Hematopoietic multipotent progenitor cell treated with erythropoietin and hydrocortisone succinate and interleukin-3 and kit ligand, for 6 days (in vitro differentiated cells): ENCODE results near the gene MAGOH.
"Not testable (repeated sequence)": the region's sequence is repeated elsewhere in the genome, so short reads cannot be mapped to it uniquely, and the experiment has no call there.

Experiments
- DNase-seq: peaks from one replicate; pipeline ENCODE4 v3.0.0-alpha.2; 2015

MAGOH gene

DNA sequence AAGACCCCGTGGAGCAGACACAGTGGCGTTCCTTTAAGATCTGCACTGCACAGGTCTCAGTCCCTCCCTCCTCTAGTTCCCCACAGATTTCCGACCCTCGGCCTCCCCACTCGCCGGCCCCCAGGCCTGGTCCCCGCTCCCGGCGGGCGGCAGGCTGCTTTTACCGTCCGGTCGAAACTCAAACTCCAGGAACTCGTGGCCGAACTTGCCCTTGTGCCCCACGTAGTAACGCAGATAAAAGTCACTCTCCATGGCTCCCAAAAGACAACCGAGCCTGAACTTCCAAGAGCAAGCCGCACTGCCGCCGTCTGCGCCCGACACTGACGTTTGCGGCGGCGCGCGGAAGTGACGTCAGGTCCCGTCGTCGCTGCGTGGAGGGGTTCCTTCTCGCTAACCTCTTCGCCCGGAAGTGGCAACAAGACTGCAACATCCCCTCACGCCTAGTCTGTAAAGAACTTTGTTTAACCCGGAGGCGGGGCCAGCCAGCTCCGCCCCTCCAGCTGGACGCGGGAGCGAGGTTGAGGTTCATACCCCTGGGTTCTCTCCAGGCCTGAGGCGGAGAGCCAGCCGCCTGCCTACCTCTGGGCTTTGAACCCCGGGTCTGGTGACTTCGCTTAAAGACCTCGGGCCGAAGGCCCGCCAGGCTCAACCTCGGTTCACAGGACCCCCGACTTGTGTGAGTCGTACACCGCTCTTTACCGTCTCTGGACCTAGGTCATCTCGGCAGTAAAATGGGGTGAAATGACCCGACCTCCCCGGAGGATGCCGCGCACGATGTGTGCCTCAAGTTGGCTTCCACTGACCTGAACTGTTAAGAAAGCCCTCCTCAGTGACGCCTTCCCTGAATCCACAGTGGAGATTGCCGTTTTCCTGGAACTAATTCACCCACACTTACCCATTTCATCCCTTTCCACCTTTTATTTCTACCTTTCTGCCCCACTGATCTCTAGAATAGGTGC lies at the start of gene MAGOH:
TSS of gene MAGOH (minus strand) at position 322 of the 959 bp plus-strand sequence. CDS start at position 252, 70 bp downstream.
- DNase-seq = peak; percentile 98

DNA sequence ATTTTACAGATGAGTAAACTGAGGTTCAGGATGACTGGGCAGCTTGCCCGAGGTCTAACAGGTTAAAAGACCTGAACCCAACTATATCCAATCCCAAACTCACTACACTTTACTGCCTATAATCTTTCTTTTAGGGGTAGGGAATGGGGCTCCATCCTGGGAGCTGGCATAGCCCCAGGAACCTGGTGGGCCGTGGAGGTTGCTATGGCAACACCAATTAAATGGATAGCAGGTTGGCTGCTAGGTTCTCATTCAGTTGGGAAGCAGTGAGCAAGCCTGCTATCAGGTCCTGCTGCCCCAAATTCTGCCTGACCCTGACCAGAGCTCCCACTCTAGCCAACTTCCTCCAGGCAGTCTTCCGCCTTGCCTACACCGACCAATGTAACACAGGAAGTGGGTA lies 48.6 kb upstream of the MAGOH start:
- DNase-seq = no peak

GRCh38 chr1:53285969-53286760 lies 47.8 kb upstream of the MAGOH start:
- DNase-seq = no peak

DNA sequence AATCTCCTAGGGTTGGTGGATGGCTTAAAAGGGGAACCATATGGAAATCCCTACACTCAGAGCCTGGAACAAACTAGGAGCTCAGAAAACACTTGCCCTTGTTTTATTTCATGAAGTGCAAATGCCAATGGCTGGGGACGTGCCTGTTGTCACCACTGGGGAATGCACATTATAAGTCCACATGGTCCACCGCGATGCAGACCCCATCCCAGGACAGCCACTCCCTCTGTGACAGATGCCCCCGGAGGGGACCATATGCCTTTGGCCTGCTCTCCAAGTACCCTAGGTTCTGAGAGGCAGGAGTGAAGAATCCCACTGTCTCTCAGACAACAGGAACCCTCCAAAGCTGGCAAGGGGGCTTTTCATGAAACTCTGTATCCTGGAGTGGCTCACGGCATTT lies 47.2 kb upstream of the MAGOH start:
- DNase-seq = no peak

DNA sequence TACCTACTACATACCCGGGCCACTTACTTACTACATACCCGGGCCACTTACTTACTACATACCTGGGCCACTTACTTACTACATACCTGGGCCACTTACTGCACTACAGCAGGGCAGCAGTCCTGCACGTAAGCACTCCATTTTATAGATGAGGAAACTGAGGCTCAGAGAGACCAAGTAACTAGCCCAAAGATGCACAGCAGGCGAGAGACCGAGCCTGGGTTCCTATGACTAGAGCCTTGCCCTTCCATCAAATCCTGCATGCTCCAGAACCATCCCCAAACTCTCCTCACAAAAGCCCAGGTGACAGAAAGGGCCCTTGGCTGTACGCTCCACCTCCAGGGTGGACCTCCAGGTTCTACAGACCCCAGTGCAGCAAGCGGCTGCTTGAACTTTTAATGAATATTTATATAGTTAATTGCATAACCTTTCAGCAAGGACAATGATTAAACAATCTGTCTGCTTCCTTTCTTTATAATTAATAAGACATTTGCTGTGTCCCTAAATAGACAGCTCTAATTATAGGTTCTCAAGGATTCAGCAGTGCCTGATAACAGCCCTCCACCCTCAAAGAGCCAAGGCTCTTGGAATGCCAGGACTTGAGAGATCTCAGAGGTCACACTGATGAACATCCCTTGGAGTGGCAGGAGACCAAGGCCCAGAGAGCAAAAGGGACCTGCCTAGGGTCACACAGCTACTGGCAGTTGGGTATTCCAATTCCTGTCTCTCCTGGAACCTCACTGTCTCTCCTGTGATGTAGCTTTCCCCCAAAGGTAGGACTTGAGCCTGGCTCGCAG lies 46.1 kb upstream of the MAGOH start:
- DNase-seq = no peak

GRCh38 chr1:53283156-53283555 lies 44.8 kb upstream of the MAGOH start:
- not testable (repeated sequence) for DNase-seq

- no peak for DNase-seq
Observed at GRCh38 chr1:53281133-53281532, 42.8 kb upstream of the MAGOH start.

DNA sequence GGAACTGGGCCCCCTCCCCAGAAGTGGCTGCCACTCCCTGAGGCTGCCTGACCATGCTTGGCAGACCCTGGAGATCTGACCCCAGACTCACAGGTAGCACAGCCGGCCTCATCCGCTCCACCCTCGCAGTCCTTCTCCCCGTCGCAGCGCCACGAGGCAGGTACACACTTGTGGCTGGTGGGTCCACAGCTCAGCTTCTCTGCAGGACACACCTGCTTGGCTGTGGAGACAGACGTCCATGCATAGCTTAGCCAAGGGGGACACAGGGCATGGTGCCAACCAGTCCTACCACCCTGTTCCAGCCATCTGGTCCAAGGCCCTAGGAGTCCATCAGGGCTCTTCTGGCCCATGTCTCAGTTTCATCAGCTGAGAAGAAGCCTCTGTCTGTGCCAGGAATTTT lies 42.2 kb upstream of the MAGOH start:
- DNase-seq = no peak

- DNase-seq = no peak
Observed at GRCh38 chr1:53279296-53280200, 41.2 kb upstream of the MAGOH start.

GRCh38 chr1:53278298-53278725 lies 40.0 kb upstream of the MAGOH start:
- peak; percentile 68 for DNase-seq

GRCh38 chr1:53277326-53277725 lies 39.0 kb upstream of the MAGOH start:
- no peak for DNase-seq

GRCh38 chr1:53276902-53277281 lies 38.6 kb upstream of the MAGOH start:
- DNase-seq = no peak

DNA sequence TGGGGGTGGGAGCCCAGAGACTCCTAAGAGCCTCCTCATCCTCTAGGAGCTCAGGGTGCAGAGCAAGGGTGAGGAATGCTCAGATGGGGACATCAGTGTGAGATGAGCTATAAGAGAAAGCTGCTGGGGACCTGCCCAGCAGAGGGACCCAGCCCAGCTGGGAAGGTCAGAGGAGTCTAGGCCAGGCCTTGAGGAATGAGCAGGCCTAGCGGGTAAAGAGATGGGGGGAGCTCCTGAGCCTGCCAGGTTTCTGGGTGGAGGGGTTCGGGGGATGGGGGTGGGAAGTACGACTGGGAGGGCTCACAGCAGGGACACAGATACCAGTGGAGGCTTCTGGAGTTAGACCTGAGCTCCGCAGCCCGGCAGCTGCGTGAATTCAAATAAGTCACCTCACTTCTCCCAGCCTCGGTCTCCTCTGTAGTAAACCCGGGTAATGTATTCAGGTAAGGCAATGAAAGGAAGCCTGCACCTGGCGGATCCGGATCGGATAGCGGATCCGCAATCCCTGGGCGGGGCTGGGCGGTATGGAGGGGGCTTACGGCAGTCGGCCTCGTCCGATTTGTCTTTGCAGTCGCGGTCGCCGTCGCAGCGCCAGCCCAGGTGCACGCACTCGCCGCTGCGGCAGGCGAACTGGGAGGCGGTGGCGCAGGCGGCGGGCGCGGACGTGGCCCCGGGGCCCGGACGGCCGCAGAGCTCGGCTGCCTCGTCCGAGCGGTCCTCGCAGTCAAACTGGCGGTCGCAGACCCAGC lies 38.0 kb upstream of the MAGOH start:
- no peak for DNase-seq

GRCh38 chr1:53275566-53275965 lies 37.2 kb upstream of the MAGOH start:
- DNase-seq = no peak

- no peak for DNase-seq
Observed at GRCh38 chr1:53274541-53275185, 36.3 kb upstream of the MAGOH start.

- DNase-seq = no peak
Observed at GRCh38 chr1:53274026-53274425, 35.7 kb upstream of the MAGOH start.

DNA sequence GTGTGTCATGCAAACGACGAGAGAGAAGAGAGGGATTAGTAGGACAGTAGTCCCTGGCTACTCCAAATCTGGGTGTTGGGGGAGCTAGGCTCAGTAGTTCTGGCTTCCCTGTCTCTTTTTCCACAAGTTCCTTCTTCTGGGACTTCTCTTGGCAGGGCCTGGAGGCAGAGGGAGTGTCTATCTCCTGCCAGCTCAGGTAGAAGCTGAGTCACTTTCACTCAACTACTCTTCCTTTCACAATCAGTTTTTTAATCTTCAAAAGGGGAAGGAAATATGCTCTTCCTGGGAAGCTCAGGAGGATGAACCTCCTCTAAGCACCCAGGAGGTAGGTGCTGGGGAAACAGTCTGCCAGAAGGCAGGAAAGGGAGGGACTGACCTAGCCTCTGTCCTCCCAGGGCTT lies 35.2 kb upstream of the MAGOH start:
- no peak for DNase-seq

- DNase-seq = no peak
Observed at GRCh38 chr1:53272349-53272748, 34.0 kb upstream of the MAGOH start.

DNA sequence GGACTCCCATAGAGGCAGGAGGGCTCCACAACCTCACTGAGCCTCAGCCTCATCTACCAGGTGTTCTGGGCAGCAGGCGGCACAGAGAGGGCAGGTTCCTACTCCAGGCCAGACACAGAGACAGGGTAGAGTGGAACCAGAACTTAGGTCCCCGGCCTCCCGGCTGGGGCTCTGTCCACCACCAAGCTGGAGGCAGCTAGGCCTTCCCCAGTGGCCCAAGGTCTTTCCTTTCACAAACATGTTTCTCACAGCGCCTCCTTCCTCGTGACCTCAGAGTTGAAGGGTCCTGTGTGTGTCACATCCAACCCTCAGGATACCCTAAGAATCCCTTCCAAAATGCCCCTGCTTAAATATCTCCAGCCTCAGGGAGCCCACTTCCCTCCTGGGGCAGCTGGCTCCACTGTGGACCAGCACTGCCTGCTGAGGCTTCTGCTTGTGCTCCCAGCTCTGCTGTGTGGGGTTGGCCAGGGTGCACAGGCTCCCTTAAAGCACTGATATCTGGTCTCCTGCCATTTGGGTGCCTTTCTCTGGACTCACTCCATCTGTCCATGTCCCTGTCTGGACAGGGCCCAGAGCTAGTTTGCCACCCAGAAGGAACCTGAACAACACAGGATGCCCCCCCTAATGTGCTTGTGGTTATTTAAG lies 33.2 kb upstream of the MAGOH start:
- DNase-seq = no peak

- no peak for DNase-seq
Observed at GRCh38 chr1:53270873-53271272, 32.6 kb upstream of the MAGOH start.
